K562 (cell line): ENCODE results near the gene NOTCH1.

ENCODE experiments used
- CTCF ChIP-seq, 3 experiments: IDR thresholded peaks in 2 of 3; conservative IDR thresholded peaks in 1 of 3; 2 replicates each; pipeline ENCODE4 v1.5.1; 2011 to 2012; ENCODE audit warnings: low read length in 3 of 3, mild to moderate bottlenecking in 3 of 3, control low read depth in 2 of 3, improper control_type of control experiment in 1 of 3, inconsistent platforms in 1 of 3, low read depth in 1 of 3, mixed read lengths in 1 of 3, moderate library complexity in 1 of 3; ENCODE audit not compliant: insufficient read depth in 2 of 3
- E2F4 ChIP-seq: sonication (generic); formaldehyde crosslinking; IDR thresholded peaks from 2 replicates; pipeline ENCODE4 v1.8.0; 2022; ENCODE audit warnings: mild to moderate bottlenecking, low read depth, missing genetic modification reagents
- HDAC2 ChIP-seq: fragments of 450-650 bp; IDR thresholded peaks from 2 replicates; pipeline ENCODE4 v1.6.1; 2016; ENCODE audit warnings: mild to moderate bottlenecking
- HINFP ChIP-seq: fragments of 450-650 bp; conservative IDR thresholded peaks from 2 replicates; pipeline ENCODE4 v1.6.1; 2016; ENCODE audit warnings: missing genetic modification characterization, low read depth, mild to moderate bottlenecking, control low read depth, missing compliant biosample characterization

DNA sequence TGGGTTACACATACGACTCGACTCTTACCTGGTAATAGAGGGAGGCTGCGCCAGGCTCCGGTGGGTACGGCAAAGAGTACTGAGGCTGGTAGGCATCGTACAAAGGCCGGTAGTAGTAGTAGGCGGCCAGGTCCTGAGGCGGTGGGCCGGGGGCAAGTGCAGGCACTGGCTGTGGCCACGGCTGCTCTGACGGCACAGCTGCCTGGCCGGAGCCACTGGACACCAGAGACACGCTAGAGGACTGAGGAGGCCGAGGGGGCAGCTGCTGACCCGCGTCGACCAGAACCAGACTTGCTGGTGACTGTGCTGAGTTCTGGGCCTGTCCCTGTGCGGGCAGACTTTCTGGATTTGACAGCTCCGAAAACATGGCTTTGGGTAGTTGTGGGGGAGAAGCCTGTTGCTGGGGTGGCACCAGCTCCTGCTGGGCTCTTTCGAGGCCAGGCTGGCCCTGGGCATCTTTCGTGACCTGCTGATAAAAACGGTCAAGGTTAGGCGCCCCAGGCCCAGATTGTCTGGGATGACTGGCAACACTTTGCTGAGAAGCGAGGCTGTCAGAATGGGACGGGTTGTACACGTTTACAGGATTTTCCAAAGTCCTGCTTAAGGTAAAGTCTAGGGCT lies 71.7 kb downstream of the NOTCH1 start:
- no peak for TF ChIP-seq HINFP (tag)
- TF ChIP-seq HDAC2: no peak
- no peak for TF ChIP-seq E2F4
- no peak for TF ChIP-seq CTCF (IDR thresholded peaks at IDR 0.05 in 2 of 3, conservative IDR thresholded peaks at IDR 0.05 in 1 of 3; ENCODE audit: insufficient read depth in 2 of 3, low read depth in 1 of 3, low read length in 3 of 3)
